Measurements from ENCODE around the gene OR52N4.

The OR52N4 gene

GRCh38 chr11:5791165-5791564 lies 37.1 kb downstream of the OR52N4 start, which contains the start of gene OR52N1:
OR52N1 (minus strand) TSS chr11:5791265; CDS start chr11:5788816, 2,449 bp downstream.
- Histone ChIP-seq H3K4me1 (ENCODE audit: low read depth, poor library complexity, severe bottlenecking) (no peaks in the 10 kb centered on the region), H3K36me3 (ENCODE audit: insufficient read depth) (no peaks in the 10 kb centered on the region), H4K20me1 (ENCODE audit: insufficient read depth) (no peaks in the 10 kb centered on the region), H3K9ac (no peak within 1 kb of the TSS), H3K27ac (no peak within 1 kb of the TSS), H3K79me2 (ENCODE audit: insufficient read depth, low read depth) (no peaks in the 10 kb centered on the region), H3K4me2 (no peak within 1 kb of the TSS), H2AFZ (ENCODE audit: low read depth) (no peak within 1 kb of the TSS), H3K27me3 (ENCODE audit: insufficient read depth, low read depth) (no peaks in the 10 kb centered on the region), H3K4me3 (IDR thresholded peaks at IDR 0.05; ENCODE audit: insufficient read depth, low read depth, low read length) (no peak within 1 kb of the TSS)
- TF ChIP-seq CTCF (conservative IDR thresholded peaks at IDR 0.05; ENCODE audit: low read depth, low read length): no peak

GRCh38 chr11:5796541-5796940 lies 42.5 kb downstream of the OR52N4 start:
- no peaks in the 10 kb centered on the region for H4K20me1 ChIP-seq (ENCODE audit: insufficient read depth)
- no peak overlapping the region for H3K9ac ChIP-seq
- H3K27ac ChIP-seq: no peak overlapping the region
- no peak overlapping the region for H3K4me3 ChIP-seq (IDR thresholded peaks at IDR 0.05; ENCODE audit: insufficient read depth, low read depth, low read length)
- no peaks in the 10 kb centered on the region for H3K36me3 ChIP-seq (ENCODE audit: insufficient read depth)
- no peaks in the 10 kb centered on the region for H3K4me1 ChIP-seq (ENCODE audit: low read depth, poor library complexity, severe bottlenecking)
- TF ChIP-seq CTCF (conservative IDR thresholded peaks at IDR 0.05; ENCODE audit: low read depth, low read length): no peak
- H2AFZ ChIP-seq (ENCODE audit: low read depth): no peak overlapping the region
- H3K27me3 ChIP-seq (ENCODE audit: insufficient read depth, low read depth): no peaks in the 10 kb centered on the region
- no peak overlapping the region for H3K4me2 ChIP-seq
- H3K79me2 ChIP-seq (ENCODE audit: insufficient read depth, low read depth): no peaks in the 10 kb centered on the region

GRCh38 chr11:5803982-5804381 lies 49.9 kb downstream of the OR52N4 start:
- Histone ChIP-seq H3K4me1 (ENCODE audit: low read depth, poor library complexity, severe bottlenecking) (no peaks in the 10 kb centered on the region), H3K9ac (no peak overlapping the region), H3K27ac (no peak overlapping the region), H3K36me3 (ENCODE audit: insufficient read depth) (no peaks in the 10 kb centered on the region), H3K27me3 (ENCODE audit: insufficient read depth, low read depth) (no peaks in the 10 kb centered on the region), H3K4me3 (IDR thresholded peaks at IDR 0.05; ENCODE audit: insufficient read depth, low read depth, low read length) (no peak overlapping the region), H3K4me2 (no peak overlapping the region), H2AFZ (ENCODE audit: low read depth) (no peak overlapping the region), H3K79me2 (ENCODE audit: insufficient read depth, low read depth) (no peaks in the 10 kb centered on the region), H4K20me1 (ENCODE audit: insufficient read depth) (no peaks in the 10 kb centered on the region)
- no peak for TF ChIP-seq CTCF (conservative IDR thresholded peaks at IDR 0.05; ENCODE audit: low read depth, low read length)
